Mesenteric fat pad (tissue), 1 donor: ENCODE data around the gene GFI1B. TPM values are rescaled to one million over a fixed set of nuclear protein-coding genes. Genes with fewer than 3 reads are reported as not detected.

ENCODE experiments used
- DNase-seq: peaks from one replicate; pipeline ENCODE4 v3.0.0-alpha.2; 2020; ENCODE audit warnings: low spot score
- long read RNA-seq: library from polyadenylated mRNA; unstranded; transcript quantifications from one replicate; pipeline ENCODE4 v2.0.0, GENCODE V29; 2020
- total RNA-seq: library from RNA; stranded (reverse); fragmentation: NEBNext Ultra II Directional; extraction: Animal tissue kit (Norgen Biotek cat#: 25700); gene quantifications from one replicate; pipeline ENCODE4 v1.2.1, GENCODE V29; 2021
- donor health status: DM: yes; HTN: yes; CAD: no.

The GFI1B gene
- not detected for total RNA-seq
- long read RNA-seq, result 0 reads

- no peak for DNase-seq
Measured at GRCh38 chr9:132978451-132979131, at the start of gene GFI1B. GFI1B (plus strand) TSS chr9:132978694; CDS start chr9:132986679, 7,985 bp downstream.

GRCh38 chr9:132931178-132931735, 47.2 kb upstream of the GFI1B start:
- no peak for DNase-seq

GRCh38 chr9:132935026-132935425, 43.5 kb upstream of the GFI1B start:
- DNase-seq, result no peak

GRCh38 chr9:132937463-132937901, 41.0 kb upstream of the GFI1B start:
- DNase-seq, result no peak

- no peak for DNase-seq
Measured at GRCh38 chr9:132939169-132939568, 39.3 kb upstream of the GFI1B start.

GRCh38 chr9:132942541-132943182, 35.8 kb upstream of the GFI1B start:
- DNase-seq, result no peak

GRCh38 chr9:132943651-132944293, 34.7 kb upstream of the GFI1B start:
- DNase-seq, result no peak

GRCh38 chr9:132944294-132945185, 34.0 kb upstream of the GFI1B start, which contains the start of gene TSC1:
TSC1 (minus strand) TSS chr9:132944616; CDS start chr9:132928872, 15,744 bp downstream.
- peak; percentile 99 for DNase-seq

GRCh38 chr9:132945186-132946130, 33.0 kb upstream of the GFI1B start:
- no peak for DNase-seq

GRCh38 chr9:132946211-132946610, 32.3 kb upstream of the GFI1B start:
- no peak for DNase-seq

GRCh38 chr9:132946631-132947295, 31.7 kb upstream of the GFI1B start:
- no peak for DNase-seq

- no peak for DNase-seq
Measured at GRCh38 chr9:132947756-132948155, 30.7 kb upstream of the GFI1B start.

GRCh38 chr9:132948482-132949050, 29.9 kb upstream of the GFI1B start:
- no peak for DNase-seq

- no peak for DNase-seq
Measured at GRCh38 chr9:132949709-132950108, 28.8 kb upstream of the GFI1B start.

GRCh38 chr9:132955123-132955522, 23.4 kb upstream of the GFI1B start:
- DNase-seq, result no peak

GRCh38 chr9:132955768-132956167, 22.7 kb upstream of the GFI1B start:
- DNase-seq, result no peak

GRCh38 chr9:132957805-132958204, 20.7 kb upstream of the GFI1B start:
- DNase-seq, result no peak

- no peak for DNase-seq
Measured at GRCh38 chr9:132961002-132961401, 17.5 kb upstream of the GFI1B start.

- DNase-seq, result no peak
Measured at GRCh38 chr9:132965478-132965877, 13.0 kb upstream of the GFI1B start.
